ENCODE results near the gene TOM1L2.

TOM1L2 gene

GRCh38 chr17:17985153-17985552 is 13.0 kb upstream of the TOM1L2 start:
- TF ChIP-seq CTCF (IDR thresholded peaks at IDR 0.05; ENCODE audit: low read depth, low read length), result no peak
- DNase-seq (ENCODE audit: low read depth in 2 of 2), result no peak
- H3K4me3 ChIP-seq (replicated peaks in 1 of 2; ENCODE audit: low read depth in 2 of 2, low read length in 2 of 2), result no peak overlapping the region

GRCh38 chr17:17983776-17984175 is 11.6 kb upstream of the TOM1L2 start:
- TF ChIP-seq CTCF (IDR thresholded peaks at IDR 0.05; ENCODE audit: low read depth, low read length), result no peak
- no peak overlapping the region for H3K4me3 ChIP-seq (replicated peaks in 1 of 2; ENCODE audit: low read depth in 2 of 2, low read length in 2 of 2)
- no peak for DNase-seq (ENCODE audit: low read depth in 2 of 2)

GRCh38 chr17:17983376-17983775 is 11.2 kb upstream of the TOM1L2 start:
- no peak overlapping the region for H3K4me3 ChIP-seq (replicated peaks in 1 of 2; ENCODE audit: low read depth in 2 of 2, low read length in 2 of 2)
- no peak for DNase-seq (ENCODE audit: low read depth in 2 of 2)
- TF ChIP-seq CTCF (IDR thresholded peaks at IDR 0.05; ENCODE audit: low read depth, low read length), result no peak

- TF ChIP-seq CTCF (IDR thresholded peaks at IDR 0.05; ENCODE audit: low read depth, low read length), result no peak
- DNase-seq (ENCODE audit: low read depth in 2 of 2), result no peak
- H3K4me3 ChIP-seq (replicated peaks in 1 of 2; ENCODE audit: low read depth in 2 of 2, low read length in 2 of 2), result no peak overlapping the region
These were observed 10.6 kb upstream of the TOM1L2 start for GRCh38 chr17:17982801-17983200.

- DNase-seq (ENCODE audit: low read depth in 2 of 2), result no peak
- TF ChIP-seq CTCF (IDR thresholded peaks at IDR 0.05; ENCODE audit: low read depth, low read length), result no peak
- no peak overlapping the region for H3K4me3 ChIP-seq (replicated peaks in 1 of 2; ENCODE audit: low read depth in 2 of 2, low read length in 2 of 2)
These were observed 9.1 kb upstream of the TOM1L2 start for GRCh38 chr17:17981330-17981729.

GRCh38 chr17:17979778-17980177 is 7.6 kb upstream of the TOM1L2 start:
- no peak overlapping the region for H3K4me3 ChIP-seq (replicated peaks in 1 of 2; ENCODE audit: low read depth in 2 of 2, low read length in 2 of 2)
- TF ChIP-seq CTCF (IDR thresholded peaks at IDR 0.05; ENCODE audit: low read depth, low read length), result no peak
- no peak for DNase-seq (ENCODE audit: low read depth in 2 of 2)

Measured in cardiac fibroblast (primary cell).